Uterus (tissue), 2 donors: ENCODE data around the gene CDYL2.

Experiments
- CTCF ChIP-seq, 4 experiments: fragments of 200-600 bp in 2 of 4; fragments of 450-650 bp in 2 of 4; sonication (generic) in 2 of 4; IDR thresholded peaks; one replicate each; pipeline ENCODE4 v1.5.1; 2016 to 2019; ENCODE audit warnings: antibody characterized with exemption in 4 of 4, mild to moderate bottlenecking in 2 of 4, moderate library complexity in 1 of 4
- POLR2A ChIP-seq, 2 donors: fragments of 450-650 bp; IDR thresholded peaks; one replicate each; pipeline ENCODE4 v1.6.1; 2016; ENCODE audit warnings: antibody characterized with exemption in 2 of 2, mild to moderate bottlenecking in 1 of 2, moderate library complexity in 1 of 2

GRCh38 chr16:80652441-80652840 lies 152.0 kb downstream of the CDYL2 start:
- no peak for TF ChIP-seq CTCF (IDR thresholded peaks at IDR 0.05)
- no peak for TF ChIP-seq POLR2A (IDR thresholded peaks at IDR 0.05)
